ENCODE results near the gene PRDM2.
A peak's percentile ranks its signal among the peaks of the same experiment; 100 is the strongest.

PRDM2 gene

GRCh38 chr1:13746342-13746741, 46.4 kb downstream of the PRDM2 start:
- no peak for DNase-seq

GRCh38 chr1:13748610-13749505, 48.9 kb downstream of the PRDM2 start:
- peak; percentile 96 for DNase-seq

GRCh38 chr1:13749543-13750341, 49.8 kb downstream of the PRDM2 start:
- peak; percentile 46 for DNase-seq

GRCh38 chr1:13751458-13751871, 51.5 kb downstream of the PRDM2 start:
- DNase-seq = no peak

GRCh38 chr1:13751985-13752384, 52.0 kb downstream of the PRDM2 start:
- DNase-seq = no peak

- DNase-seq = no peak
These were observed 52.9 kb downstream of the PRDM2 start for GRCh38 chr1:13752852-13753251.

GRCh38 chr1:13753636-13754402, 53.8 kb downstream of the PRDM2 start:
- no peak for DNase-seq

- DNase-seq = no peak
These were observed 54.6 kb downstream of the PRDM2 start for GRCh38 chr1:13754510-13755103.

- DNase-seq = no peak
These were observed 56.7 kb downstream of the PRDM2 start for GRCh38 chr1:13756557-13757315.

GRCh38 chr1:13757693-13758092, 57.7 kb downstream of the PRDM2 start:
- no peak for DNase-seq

GRCh38 chr1:13759072-13759471, 59.1 kb downstream of the PRDM2 start:
- no peak for DNase-seq

- DNase-seq = no peak
These were observed 60.4 kb downstream of the PRDM2 start for GRCh38 chr1:13760340-13760739.

GRCh38 chr1:13760921-13761320, 60.9 kb downstream of the PRDM2 start:
- no peak for DNase-seq

- no peak for DNase-seq
These were observed 61.9 kb downstream of the PRDM2 start for GRCh38 chr1:13761883-13762282.

GRCh38 chr1:13762642-13763041, 62.7 kb downstream of the PRDM2 start:
- DNase-seq = no peak

- no peak for DNase-seq
These were observed 63.2 kb downstream of the PRDM2 start for GRCh38 chr1:13763222-13763621.

GRCh38 chr1:13763991-13764390, 64.0 kb downstream of the PRDM2 start:
- no peak for DNase-seq

- DNase-seq = no peak
These were observed 64.8 kb downstream of the PRDM2 start for GRCh38 chr1:13764588-13765332.

- no peak for DNase-seq
These were observed 66.9 kb downstream of the PRDM2 start for GRCh38 chr1:13766592-13767564.

- no peak for DNase-seq
These were observed 69.2 kb downstream of the PRDM2 start for GRCh38 chr1:13769212-13769611.

Measured in activated naive CD4-positive, alpha-beta T cell treated with anti-CD3 and anti-CD28 coated beads, Interleukin-2, amount 50 U/mL, for 16 hours (primary cell).